HG02759 (cell line): ENCODE results near the gene SLC10A1.
"Not testable (repeated sequence)": the region's sequence is repeated elsewhere in the genome, so short reads cannot be mapped to it uniquely, and the experiment has no call there.

ENCODE experiments used
- ATAC-seq: cut with Tn5 transposase; IDR thresholded peaks from one replicate; pipeline ENCODE4 v1.9.1; 2021; ENCODE audit warnings: mild to moderate bottlenecking, moderate library complexity; ENCODE audit not compliant: unreplicated experiment

SLC10A1 gene

GRCh38 chr14:69796797-69797500 is at the start of gene SLC10A1:
TSS of gene SLC10A1 (minus strand) at chr14:69797241. CDS start at chr14:69797155, 86 bp downstream.
- no peak for ATAC-seq

GRCh38 chr14:69845787-69846186 is 48.7 kb upstream of the SLC10A1 start:
- ATAC-seq = no peak

- no peak for ATAC-seq
These were observed 48.1 kb upstream of the SLC10A1 start for GRCh38 chr14:69845050-69845581.

- ATAC-seq = no peak
These were observed 47.1 kb upstream of the SLC10A1 start for GRCh38 chr14:69844171-69844570.

GRCh38 chr14:69842686-69843420 is 45.8 kb upstream of the SLC10A1 start:
- ATAC-seq = no peak

- ATAC-seq = no peak
These were observed 44.6 kb upstream of the SLC10A1 start for GRCh38 chr14:69841656-69842055.

- no peak for ATAC-seq
These were observed 42.6 kb upstream of the SLC10A1 start for GRCh38 chr14:69839661-69840060.

- ATAC-seq = no peak
These were observed 41.9 kb upstream of the SLC10A1 start for GRCh38 chr14:69838881-69839416.

- no peak for ATAC-seq
These were observed 31.8 kb upstream of the SLC10A1 start for GRCh38 chr14:69828879-69829278.

- no peak for ATAC-seq
These were observed 31.3 kb upstream of the SLC10A1 start for GRCh38 chr14:69828354-69828753.

GRCh38 chr14:69827560-69827959 is 30.5 kb upstream of the SLC10A1 start:
- ATAC-seq = no peak

- no peak for ATAC-seq
These were observed 25.4 kb upstream of the SLC10A1 start for GRCh38 chr14:69822456-69822855.

- no peak for ATAC-seq
These were observed 23.9 kb upstream of the SLC10A1 start for GRCh38 chr14:69820991-69821390.

- no peak for ATAC-seq
These were observed 22.6 kb upstream of the SLC10A1 start for GRCh38 chr14:69819607-69820006.

- no peak for ATAC-seq
These were observed 21.7 kb upstream of the SLC10A1 start for GRCh38 chr14:69818758-69819191.

- ATAC-seq = no peak
These were observed 19.2 kb upstream of the SLC10A1 start for GRCh38 chr14:69816216-69816615.

- ATAC-seq = no peak
These were observed 18.5 kb upstream of the SLC10A1 start for GRCh38 chr14:69815556-69815955.

GRCh38 chr14:69814397-69814796 is 17.4 kb upstream of the SLC10A1 start:
- no peak for ATAC-seq

GRCh38 chr14:69813346-69813745 is 16.3 kb upstream of the SLC10A1 start:
- ATAC-seq = not testable (repeated sequence)

- ATAC-seq = no peak
These were observed 15.7 kb upstream of the SLC10A1 start for GRCh38 chr14:69812711-69813110.

- ATAC-seq = no peak
These were observed 14.8 kb upstream of the SLC10A1 start for GRCh38 chr14:69811868-69812252.
